Peyer's patch (tissue), 4 donors: Measurements from ENCODE around the gene POLL.

Source experiments
- CTCF ChIP-seq, 6 experiments: fragments of 450-650 bp in 4 of 6; fragments of 200-600 bp in 2 of 6; sonication (generic) in 1 of 6; IDR thresholded peaks; one replicate each; pipeline ENCODE4 v1.5.1; 2017 to 2019; ENCODE audit warnings: antibody characterized with exemption in 6 of 6, mild to moderate bottlenecking in 3 of 6, moderate library complexity in 1 of 6
- POLR2A ChIP-seq, 2 donors: fragments of 450-650 bp; IDR thresholded peaks; one replicate each; pipeline ENCODE4 v1.5.1; 2017; ENCODE audit warnings: antibody characterized with exemption in 2 of 2, mild to moderate bottlenecking in 2 of 2, moderate library complexity in 2 of 2

- no peak for TF ChIP-seq CTCF (IDR thresholded peaks at IDR 0.05)
- TF ChIP-seq POLR2A (IDR thresholded peaks at IDR 0.05): no peak
Observed at GRCh38 chr10:101616415-101617101, 28.5 kb upstream of the POLL start.
